ENCODE results near the gene ZNF200. TPM values are rescaled to one million over a fixed set of nuclear protein-coding genes. Genes with fewer than 3 reads are reported as not detected.

ZNF200 gene
- total RNA-seq, 1 donor from 2014 or later: 15.1 TPM

GRCh38 chr16:3180445-3180878, 54.5 kb downstream of the ZNF200 start:
- DNase-seq (no peak), ATAC-seq (ENCODE audit: low read depth) (no peak)
- Mint-ChIP-seq H3K27me3 (peaks cover 72% of the 10 kb centered on the region), H3K4me3 (no peak overlapping the region), H3K9me3 (no peaks in the 10 kb centered on the region), H3K4me1 (peaks cover 20% of the 10 kb centered on the region), H3K27ac (no peak overlapping the region), H3K36me3 (ENCODE audit: low read depth) (no peaks in the 10 kb centered on the region)
- TF ChIP-seq CTCF (IDR thresholded peaks at IDR 0.05): no peak
- intact Hi-C loops (cut with micrococcal nuclease): loop anchor here (5.0 kb wide), 1 partner anchor 322 kb away; the partner anchor contains the start of gene CLUAP1
- ChIA-PET POLR2A (interaction anchor here (0.7 kb wide), 1 partner anchor 210 kb away, joined by 4 read pairs; no protein-coding TSS in a partner anchor), CTCF (interaction anchor here (1.0 kb wide), 1 partner anchor 149 kb away, joined by 3 read pairs; no protein-coding TSS in a partner anchor)

GRCh38 chr16:3179651-3180050, 55.3 kb downstream of the ZNF200 start:
- peaks cover 20% of the 10 kb centered on the region for H3K4me1 Mint-ChIP-seq
- intact Hi-C loops (cut with micrococcal nuclease): loop anchor here (5.0 kb wide), 1 partner anchor 323 kb away; the partner anchor contains the start of gene CLUAP1
- ChIA-PET CTCF (interaction anchor here (1.0 kb wide), 1 partner anchor 148 kb away, joined by 3 read pairs; no protein-coding TSS in a partner anchor), POLR2A (no interaction called here)
- no peak overlapping the region for H3K4me3 Mint-ChIP-seq
- no peak for DNase-seq
- no peaks in the 10 kb centered on the region for H3K36me3 Mint-ChIP-seq (ENCODE audit: low read depth)
- H3K9me3 Mint-ChIP-seq: no peaks in the 10 kb centered on the region
- TF ChIP-seq CTCF (IDR thresholded peaks at IDR 0.05): no peak
- H3K27me3 Mint-ChIP-seq: peaks cover 74% of the 10 kb centered on the region
- no peak overlapping the region for H3K27ac Mint-ChIP-seq
- no peak for ATAC-seq (ENCODE audit: low read depth)

- ChIA-PET POLR2A (interaction anchor here (0.5 to 1.0 kb wide), 2 partner anchors 15 to 24 kb away, joined by 8 to 10 read pairs; no protein-coding TSS in a partner anchor), CTCF (no interaction called here)
- intact Hi-C loops (cut with micrococcal nuclease): no loop called here
- no peak for TF ChIP-seq CTCF (IDR thresholded peaks at IDR 0.05)
- no peaks in the 10 kb centered on the region for H3K9me3 Mint-ChIP-seq
- H3K4me1 Mint-ChIP-seq: peaks cover 31% of the 10 kb centered on the region
- H3K36me3 Mint-ChIP-seq (ENCODE audit: low read depth): no peaks in the 10 kb centered on the region
- ATAC-seq (ENCODE audit: low read depth): no peak
- DNase-seq: no peak
- H3K27me3 Mint-ChIP-seq: peaks cover 67% of the 10 kb centered on the region
- no peak overlapping the region for H3K4me3 Mint-ChIP-seq
- no peak overlapping the region for H3K27ac Mint-ChIP-seq
These were observed 59.5 kb downstream of the ZNF200 start for GRCh38 chr16:3175157-3176093.

- CTCF ChIA-PET: interaction anchor here (1.1 to 1.2 kb wide), 2 partner anchors 43 to 143 kb away, joined by 3 read pairs; no protein-coding TSS in a partner anchor
- intact Hi-C loops (cut with micrococcal nuclease): no loop called here
These were observed 60.3 kb downstream of the ZNF200 start for GRCh38 chr16:3174618-3175148.

More at GRCh38 chr16:3174618-3175148, 60.3 kb downstream of the ZNF200 start:
- peaks cover 59% of the 10 kb centered on the region for H3K27me3 Mint-ChIP-seq
- H3K4me3 Mint-ChIP-seq: no peak overlapping the region
- ATAC-seq (ENCODE audit: low read depth): no peak
- H3K4me1 Mint-ChIP-seq: peaks cover 31% of the 10 kb centered on the region
- no peaks in the 10 kb centered on the region for H3K9me3 Mint-ChIP-seq
- H3K36me3 Mint-ChIP-seq (ENCODE audit: low read depth): no peaks in the 10 kb centered on the region
- POLR2A ChIA-PET: no interaction called here
- DNase-seq: no peak
- no peak overlapping the region for H3K27ac Mint-ChIP-seq
- no peak for TF ChIP-seq CTCF (IDR thresholded peaks at IDR 0.05)

Data from activated B cell treated with CpG ODN at 0.5 μM for 24 hours (primary cell).